GM12878 (cell line): ENCODE measurements around the gene TSHR. TPM values are rescaled to one million over a fixed set of nuclear protein-coding genes. Genes with fewer than 3 reads are reported as not detected.

Experiments used
- ATAC-seq: fragments of 200-7000 bp; cut with Tn5 transposase; 3 replicates; pipeline ENCODE4 v1.9.1; 2020; ENCODE audit warnings: mild to moderate bottlenecking, moderate library complexity
- BruUV-seq: library from RNA; stranded (reverse); fragments of 400-500 nt; replicated peaks from 2 replicates; lab custom pipeline; 2021; lab: Mats Ljungman, UMichigan
- CTCF ChIA-PET: fragments of 300-600 bp; sonication (Branson Sonifier 250); formaldehyde crosslinking; extraction: SDS; loops from one replicate; lab custom pipeline; 2021; ENCODE audit warnings: inconsistent platforms; lab: Yijun Ruan, JAX
- POLR2A ChIA-PET: fragments of 350-600 bp; formaldehyde crosslinking; extraction: SDS; loops from one replicate; lab custom pipeline; 2021; ENCODE audit warnings: inconsistent platforms; lab: Charles Lee
- RAD21 ChIA-PET: fragments of 300-600 bp; sonication (Branson Sonifier 250); formaldehyde crosslinking; loops from one replicate; lab custom pipeline; 2023; ENCODE audit warnings: antibody characterized with exemption; ENCODE audit not compliant: unreplicated experiment; lab: Charles Lee
- SMC1A ChIA-PET: fragments of 300-600 bp; sonication (Branson Sonifier 250); formaldehyde crosslinking; loops from one replicate; lab custom pipeline; 2023; ENCODE audit not compliant: unreplicated experiment, uncharacterized antibody; lab: Charles Lee
- DNase-seq: peaks from one replicate; pipeline ENCODE4 v3.0.0-alpha.2; 2011; ENCODE audit warnings: low read depth, low spot score
- FAIRE-seq: peaks from 3 replicates; lab custom pipeline; 2011; peaks lifted over from hg19 to GRCh38; lab: Jason Lieb, UNC
- H2AFZ ChIP-seq: 2 replicates; pipeline ENCODE4 v1.6.0; 2011; ENCODE audit warnings: low read depth, low read length, control low read depth; ENCODE audit not compliant: control insufficient read depth
- H3K27ac ChIP-seq: 2 replicates; pipeline ENCODE4 v1.5.1; 2011; ENCODE audit warnings: control low read depth; ENCODE audit not compliant: control insufficient read depth, insufficient read depth
- H3K27me3 ChIP-seq, 2 experiments: replicated peaks in 1 of 2; 2 replicates each; pipeline versions ENCODE4 v1.6.0 to v1.6.1; 2011; ENCODE audit warnings: low read length in 1 of 2; ENCODE audit not compliant: control insufficient read depth in 2 of 2, insufficient read depth in 2 of 2
- H3K36me3 ChIP-seq, 2 experiments: 2 replicates each; pipeline ENCODE4 v1.5.1; 2011; ENCODE audit warnings: low read length in 1 of 2; ENCODE audit not compliant: control insufficient read depth in 2 of 2, insufficient read depth in 2 of 2
- H3K4me1 ChIP-seq: 2 replicates; pipeline ENCODE4 v1.6.1; 2011; ENCODE audit warnings: mild to moderate bottlenecking, low read length, moderate library complexity, mixed read lengths; ENCODE audit not compliant: control insufficient read depth, insufficient read depth
- H3K4me2 ChIP-seq: 2 replicates; pipeline ENCODE4 v1.6.0; 2011; ENCODE audit warnings: control low read depth; ENCODE audit not compliant: control insufficient read depth, insufficient read depth
- H3K4me3 ChIP-seq: fragments of 200-600 bp; sonication (generic); 2 replicates; pipeline ENCODE4 v1.5.1; 2016
- H3K79me2 ChIP-seq: 2 replicates; pipeline ENCODE4 v1.6.0; 2011; ENCODE audit warnings: low read length; ENCODE audit not compliant: control insufficient read depth, insufficient read depth
- H3K9ac ChIP-seq: 2 replicates; pipeline ENCODE4 v1.8.0; 2011; ENCODE audit warnings: low read length, control low read depth, mixed read lengths; ENCODE audit not compliant: control insufficient read depth, insufficient read depth
- H3K9me3 ChIP-seq: replicated peaks from 3 replicates; pipeline ENCODE4 v1.5.1; 2011; ENCODE audit warnings: mild to moderate bottlenecking, low read length; ENCODE audit not compliant: control insufficient read depth, insufficient read depth
- H4K20me1 ChIP-seq: 2 replicates; pipeline ENCODE4 v1.6.0; 2011; ENCODE audit not compliant: control insufficient read depth, insufficient read depth
- BHLHE40 ChIP-seq, 2 experiments: fragments of 450-650 bp in 1 of 2; IDR thresholded peaks; 2 replicates each; pipeline ENCODE4 v1.6.1; 2011 to 2017; ENCODE audit warnings: low read depth in 2 of 2, borderline replicate concordance in 1 of 2, improper control_type of control experiment in 1 of 2, low read length in 1 of 2, mild to moderate bottlenecking in 1 of 2
- BRCA1 ChIP-seq: IDR thresholded peaks from 2 replicates; pipeline ENCODE4 v1.6.1; 2011; ENCODE audit warnings: low read depth, low read length, improper control_type of control experiment
- EGR1 ChIP-seq, 2 experiments: IDR thresholded peaks; 1 replicate in 1 of 2; 2 replicates in 1 of 2; pipeline ENCODE4 v1.6.1; 2011 to 2012; ENCODE audit warnings: low read depth in 2 of 2, low read length in 2 of 2, borderline replicate concordance in 1 of 2, mild to moderate bottlenecking in 1 of 2, moderate library complexity in 1 of 2
- FOS ChIP-seq: IDR thresholded peaks from 3 replicates; pipeline ENCODE4 v1.6.1; 2011; ENCODE audit warnings: borderline replicate concordance; ENCODE audit not compliant: insufficient read length; ENCODE audit errors: extremely low read depth
- FOXK2 ChIP-seq: fragments of 450-650 bp; IDR thresholded peaks from 2 replicates; pipeline ENCODE4 v1.6.1; 2017; ENCODE audit warnings: mild to moderate bottlenecking, moderate library complexity
- GATAD2B ChIP-seq: fragments of 450-650 bp; conservative IDR thresholded peaks from 2 replicates; pipeline ENCODE4 v1.6.1; 2017; ENCODE audit warnings: low read depth, mild to moderate bottlenecking, moderate library complexity
- IKZF2 ChIP-seq, 2 experiments: fragments of 450-650 bp; IDR thresholded peaks; 2 replicates each; pipeline ENCODE4 v1.6.1; 2017; ENCODE audit warnings: mild to moderate bottlenecking in 2 of 2, moderate library complexity in 2 of 2
- KAT2A ChIP-seq: conservative IDR thresholded peaks from 2 replicates; pipeline ENCODE4 v1.6.1; 2011; ENCODE audit warnings: low read depth, low read length; ENCODE audit not compliant: control insufficient read depth
- MTA3 ChIP-seq: IDR thresholded peaks from 2 replicates; pipeline ENCODE4 v1.6.1; 2012; ENCODE audit warnings: low read length, inconsistent platforms, borderline replicate concordance
- NBN ChIP-seq: fragments of 450-650 bp; IDR thresholded peaks from 2 replicates; pipeline ENCODE4 v1.6.1; 2016
- NR2C1 ChIP-seq: fragments of 450-650 bp; IDR thresholded peaks from 2 replicates; pipeline ENCODE4 v1.6.1; 2017; ENCODE audit warnings: antibody characterized with exemption, mild to moderate bottlenecking, moderate library complexity
- NR2F1 ChIP-seq: fragments of 450-650 bp; conservative IDR thresholded peaks from 2 replicates; pipeline ENCODE4 v1.6.1; 2017; ENCODE audit warnings: mild to moderate bottlenecking
- SMARCA5 ChIP-seq: fragments of 450-650 bp; IDR thresholded peaks from 2 replicates; pipeline ENCODE4 v1.6.1; 2017; ENCODE audit warnings: mild to moderate bottlenecking
- SP1 ChIP-seq: IDR thresholded peaks from one replicate; pipeline ENCODE4 v1.6.1; 2011; ENCODE audit warnings: low read depth, low read length
- WRNIP1 ChIP-seq: IDR thresholded peaks from 2 replicates; pipeline ENCODE4 v1.6.1; 2011; ENCODE audit warnings: low read depth, low read length, improper control_type of control experiment, borderline replicate concordance
- ZNF384 ChIP-seq: IDR thresholded peaks from 2 replicates; pipeline ENCODE4 v1.6.1; 2012; ENCODE audit warnings: low read depth, mild to moderate bottlenecking, low read length, improper control_type of control experiment, borderline replicate concordance
- ZSCAN29 ChIP-seq: fragments of 450-650 bp; IDR thresholded peaks from 2 replicates; pipeline ENCODE4 v1.6.1; 2017; ENCODE audit warnings: mild to moderate bottlenecking, moderate library complexity
- WGBS: methylation state at CpG from one replicate; pipeline ENCODE4 v1.1.6; 2016; ENCODE audit warnings: low lambda C conversion rate; ENCODE audit not compliant: insufficient replicate concordance, insufficient coverage; ENCODE audit errors: missing lambda C conversion rate; 5-methylcytosine and 5-hydroxymethylcytosine counted together
- in situ Hi-C: fragments of 300-500 bp; cut with MboI; formaldehyde crosslinking; loops from 9 replicates; pipeline ENCODE4 v1.14.3; 2018; ENCODE audit warnings: mixed read lengths
- intact Hi-C: fragments of 100-400 bp; cut with micrococcal nuclease; formaldehyde crosslinking; loops from one replicate; pipeline ENCODE4 v1.14.2; 2022; ENCODE audit not compliant: unreplicated experiment
- polyA plus RNA-seq, 11 experiments: library from polyadenylated mRNA; depleted of rRNA in 4 of 11; unstranded in 6 of 11; stranded (reverse) in 5 of 11; fragments of >200 nt; fragmentation: Nextera tagmentation in 4 of 11; fragmentation: Illumina TruSeq in 1 of 11; extraction: Ambion mirVana in 4 of 11; extraction: Trizol in 1 of 11; gene quantifications; 1 replicate in 1 of 11; 2 replicates in 10 of 11; pipeline versions ENCODE4 v1.2.1 to v1.2.3, GENCODE V29; 2011 to 2016; ENCODE audit warnings: inconsistent platforms in 2 of 11, missing spikeins in 2 of 11, low read depth in 1 of 11
- total RNA-seq, 4 experiments: library from RNA; depleted of rRNA in 3 of 4; stranded (reverse); fragments of >200 nt in 3 of 4; fragmentation: Illumina TruSeq in 1 of 4; extraction: Trizol in 1 of 4; gene quantifications; 2 replicates each; pipeline versions ENCODE4 v1.2.1 to v1.2.3, GENCODE V29; 2013 to 2021
- TF ChIP-seq, protein P1 (sequence below): fragments of 450-650 bp; IDR thresholded peaks from 2 replicates; pipeline ENCODE4 v1.6.1; 2018; ENCODE audit warnings: mild to moderate bottlenecking, low read depth, moderate library complexity; ENCODE audit not compliant: partially characterized antibody

The TSHR gene
- total and polyA plus RNA-seq, 10 of the 15 experiments (the other 5 are each of a cell fraction or from before 2014, with no cell fraction given): 0.06 to 0.31 TPM; not detected in 8

GRCh38 chr14:81068176-81068782 lies 112.9 kb downstream of the TSHR start:
- H3K36me3 ChIP-seq: no peaks in the 10 kb centered on the region
- no peaks in the 10 kb centered on the region for H3K79me2 ChIP-seq
- POLR2A ChIA-PET: no interaction called here
- in situ Hi-C loops (no loop called here), intact Hi-C loops (no loop called here)
- no peaks in the 10 kb centered on the region for H3K9me3 ChIP-seq
- TF ChIP-seq FOXK2: no peak
- TF ChIP-seq EGR1 (IDR thresholded peaks at IDR 0.05; ENCODE audit: borderline replicate concordance in 1 of 2, low read depth in 2 of 2, low read length in 2 of 2): no peak
- TF ChIP-seq NR2F1: no peak
- TF ChIP-seq, protein P1, sequence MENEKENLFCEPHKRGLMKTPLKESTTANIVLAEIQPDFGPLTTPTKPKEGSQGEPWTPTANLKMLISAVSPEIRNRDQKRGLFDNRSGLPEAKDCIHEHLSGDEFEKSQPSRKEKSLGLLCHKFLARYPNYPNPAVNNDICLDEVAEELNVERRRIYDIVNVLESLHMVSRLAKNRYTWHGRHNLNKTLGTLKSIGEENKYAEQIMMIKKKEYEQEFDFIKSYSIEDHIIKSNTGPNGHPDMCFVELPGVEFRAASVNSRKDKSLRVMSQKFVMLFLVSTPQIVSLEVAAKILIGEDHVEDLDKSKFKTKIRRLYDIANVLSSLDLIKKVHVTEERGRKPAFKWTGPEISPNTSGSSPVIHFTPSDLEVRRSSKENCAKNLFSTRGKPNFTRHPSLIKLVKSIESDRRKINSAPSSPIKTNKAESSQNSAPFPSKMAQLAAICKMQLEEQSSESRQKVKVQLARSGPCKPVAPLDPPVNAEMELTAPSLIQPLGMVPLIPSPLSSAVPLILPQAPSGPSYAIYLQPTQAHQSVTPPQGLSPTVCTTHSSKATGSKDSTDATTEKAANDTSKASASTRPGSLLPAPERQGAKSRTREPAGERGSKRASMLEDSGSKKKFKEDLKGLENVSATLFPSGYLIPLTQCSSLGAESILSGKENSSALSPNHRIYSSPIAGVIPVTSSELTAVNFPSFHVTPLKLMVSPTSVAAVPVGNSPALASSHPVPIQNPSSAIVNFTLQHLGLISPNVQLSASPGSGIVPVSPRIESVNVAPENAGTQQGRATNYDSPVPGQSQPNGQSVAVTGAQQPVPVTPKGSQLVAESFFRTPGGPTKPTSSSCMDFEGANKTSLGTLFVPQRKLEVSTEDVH: no peak
- TF ChIP-seq IKZF2 (IDR thresholded peaks at IDR 0.05): no peak
- no peak for TF ChIP-seq KAT2A
- TF ChIP-seq FOS: no peak
- no peak for TF ChIP-seq NBN
- TF ChIP-seq MTA3: no peak
- TF ChIP-seq SMARCA5: no peak
- no peak for TF ChIP-seq NR2C1
- no peak for TF ChIP-seq BRCA1
- TF ChIP-seq BHLHE40 (IDR thresholded peaks at IDR 0.05; ENCODE audit: borderline replicate concordance in 1 of 2, low read depth in 2 of 2, low read length in 1 of 2): no peak
- TF ChIP-seq SP1: no peak
- no peak for TF ChIP-seq GATAD2B
- no peak for TF ChIP-seq WRNIP1
- TF ChIP-seq ZNF384: no peak
- TF ChIP-seq ZSCAN29: no peak
- FAIRE-seq (no peak), DNase-seq (no peak), ATAC-seq (no peak)
- SMC1A ChIA-PET: no interaction called here
- H3K27ac ChIP-seq: no peak overlapping the region
- H3K27me3 ChIP-seq: no peaks in the 10 kb centered on the region
- H3K4me1 ChIP-seq: no peaks in the 10 kb centered on the region
- CTCF ChIA-PET: no interaction called here
- no TSS peak for BruUV-seq
- H3K4me2 ChIP-seq: no peak overlapping the region
- H4K20me1 ChIP-seq: no peaks in the 10 kb centered on the region
- WGBS: 2% methylated on average over 2 of the region's 2 CpGs
- H2AFZ ChIP-seq: no peak overlapping the region
- no peak overlapping the region for H3K9ac ChIP-seq
- RAD21 ChIA-PET: no interaction called here
- no peak overlapping the region for H3K4me3 ChIP-seq
